ES-I3 (cell line): ENCODE measurements around the gene RELL1.
"Not testable (repeated sequence)": the region's sequence is repeated elsewhere in the genome, so short reads cannot be mapped to it uniquely, and the experiment has no call there.

ENCODE experiments used
- H3K36me3 ChIP-seq: 2 replicates; pipeline ENCODE4 v1.6.1; 2013; ENCODE audit warnings: mild to moderate bottlenecking, low read length, control low read depth, moderate library complexity; ENCODE audit not compliant: insufficient read depth
- H3K4me1 ChIP-seq: 2 replicates; pipeline ENCODE4 v1.6.1; 2013; ENCODE audit warnings: mild to moderate bottlenecking, control low read depth, low read length; ENCODE audit not compliant: insufficient read depth
- H3K9ac ChIP-seq: 2 replicates; pipeline ENCODE4 v1.6.1; 2013; ENCODE audit warnings: low read depth, mild to moderate bottlenecking, low read length, moderate library complexity
- H3K9me3 ChIP-seq: 2 replicates; pipeline ENCODE4 v1.6.1; 2013; ENCODE audit warnings: mild to moderate bottlenecking, low read length, moderate library complexity; ENCODE audit not compliant: control insufficient read depth, insufficient read depth

The RELL1 gene

GRCh38 chr4:37685161-37685822, 884 bp downstream of the RELL1 start:
- Histone ChIP-seq H3K9me3 (no peaks in the 10 kb centered on the region), H3K9ac (peak overlapping the region; percentile 84), H3K4me1 (peaks cover 6% of the 10 kb centered on the region; the same call in 1 of the 2 replicates), H3K36me3 (no peaks in the 10 kb centered on the region)

- no peaks in the 10 kb centered on the region for H3K9me3 ChIP-seq
- H3K36me3 ChIP-seq = no peaks in the 10 kb centered on the region
- H3K9ac ChIP-seq = no peak overlapping the region
- H3K4me1 ChIP-seq = peaks cover 6% of the 10 kb centered on the region; the same call in 1 of the 2 replicates
Measured at GRCh38 chr4:37684154-37684553, 2.0 kb downstream of the RELL1 start.

- H3K9me3 ChIP-seq = no peaks in the 10 kb centered on the region
- H3K9ac ChIP-seq = no peak overlapping the region
- peaks cover 6% of the 10 kb centered on the region; the same call in 1 of the 2 replicates for H3K4me1 ChIP-seq
- no peaks in the 10 kb centered on the region for H3K36me3 ChIP-seq
Measured at GRCh38 chr4:37682701-37683401, 3.3 kb downstream of the RELL1 start.

- no peaks in the 10 kb centered on the region for H3K4me1 ChIP-seq
Measured at GRCh38 chr4:37680089-37680488, 6.1 kb downstream of the RELL1 start.

GRCh38 chr4:37679301-37679700, 6.9 kb downstream of the RELL1 start:
- no peaks in the 10 kb centered on the region for H3K36me3 ChIP-seq
- H3K9ac ChIP-seq = no peak overlapping the region
- H3K4me1 ChIP-seq = no peaks in the 10 kb centered on the region
- H3K9me3 ChIP-seq = no peaks in the 10 kb centered on the region

More at GRCh38 chr4:37680089-37680488, 6.1 kb downstream of the RELL1 start:
- H3K36me3 ChIP-seq = no peaks in the 10 kb centered on the region
- H3K9me3 ChIP-seq = no peaks in the 10 kb centered on the region
- H3K9ac ChIP-seq = no peak overlapping the region

GRCh38 chr4:37678624-37679023, 7.6 kb downstream of the RELL1 start:
- no peak overlapping the region for H3K9ac ChIP-seq
- H3K4me1 ChIP-seq = no peaks in the 10 kb centered on the region
- no peaks in the 10 kb centered on the region for H3K9me3 ChIP-seq
- no peaks in the 10 kb centered on the region for H3K36me3 ChIP-seq

- Histone ChIP-seq H3K9ac (no peak overlapping the region), H3K36me3 (no peaks in the 10 kb centered on the region), H3K4me1 (no peaks in the 10 kb centered on the region), H3K9me3 (no peaks in the 10 kb centered on the region)
Measured at GRCh38 chr4:37675587-37676290, 10.4 kb downstream of the RELL1 start.

GRCh38 chr4:37674439-37674838, 11.7 kb downstream of the RELL1 start:
- no peaks in the 10 kb centered on the region for H3K9me3 ChIP-seq
- no peaks in the 10 kb centered on the region for H3K4me1 ChIP-seq
- H3K9ac ChIP-seq = no peak overlapping the region
- no peaks in the 10 kb centered on the region for H3K36me3 ChIP-seq

- H3K36me3 ChIP-seq = no peaks in the 10 kb centered on the region
- H3K9ac ChIP-seq = no peak overlapping the region
- no peaks in the 10 kb centered on the region for H3K4me1 ChIP-seq
- no peaks in the 10 kb centered on the region for H3K9me3 ChIP-seq
Measured at GRCh38 chr4:37673538-37674192, 12.5 kb downstream of the RELL1 start.

- no peaks in the 10 kb centered on the region for H3K36me3 ChIP-seq
- no peak overlapping the region for H3K9ac ChIP-seq
- peaks cover 12% of the 10 kb centered on the region for H3K4me1 ChIP-seq
- H3K9me3 ChIP-seq = no peaks in the 10 kb centered on the region
Measured at GRCh38 chr4:37671072-37671471, 15.1 kb downstream of the RELL1 start.

GRCh38 chr4:37670249-37670648, 15.9 kb downstream of the RELL1 start:
- Histone ChIP-seq H3K9me3 (no peaks in the 10 kb centered on the region), H3K36me3 (no peaks in the 10 kb centered on the region), H3K4me1 (peaks cover 17% of the 10 kb centered on the region), H3K9ac (no peak overlapping the region)

GRCh38 chr4:37669124-37669523, 17.1 kb downstream of the RELL1 start:
- not testable (repeated sequence) for H3K9ac ChIP-seq, H3K36me3 ChIP-seq, H3K9me3 ChIP-seq
- peaks cover 26% of the 10 kb centered on the region for H3K4me1 ChIP-seq

GRCh38 chr4:37667197-37668100, 18.7 kb downstream of the RELL1 start:
- Histone ChIP-seq H3K36me3 (no peaks in the 10 kb centered on the region), H3K4me1 (peaks cover 36% of the 10 kb centered on the region), H3K9ac (no peak overlapping the region), H3K9me3 (no peaks in the 10 kb centered on the region)
